HepG2 (cell line): ENCODE data around the gene EHBP1. TPM values are rescaled to one million over a fixed set of nuclear protein-coding genes. Genes with fewer than 3 reads are reported as not detected.

Experiments used
- ATAC-seq: fragments of 200-7000 bp; cut with Tn5 transposase; 3 replicates; pipeline ENCODE4 v1.9.1; 2020; ENCODE audit warnings: mild to moderate bottlenecking, moderate library complexity
- BruUV-seq: library from RNA; stranded (reverse); fragments of 400-500 nt; replicated peaks from 2 replicates; lab custom pipeline; 2021; lab: Mats Ljungman, UMichigan
- CTCF ChIA-PET: fragments of 300-600 bp; formaldehyde crosslinking; extraction: SDS; loops from one replicate; lab custom pipeline; 2021; ENCODE audit warnings: low total read pairs, inconsistent platforms, low intra/inter-chr PET ratio; lab: Yijun Ruan, JAX
- POLR2A ChIA-PET: fragments of 350-600 bp; sonication (Branson Sonifier 250); formaldehyde crosslinking; loops from one replicate; lab custom pipeline; 2020; ENCODE audit warnings: antibody characterized with exemption, inconsistent platforms; lab: Yijun Ruan, JAX
- DNase-seq: peaks from one replicate; pipeline ENCODE4 v3.0.0-alpha.2; 2015; ENCODE audit warnings: low spot score
- FAIRE-seq: peaks from 3 replicates; lab custom pipeline; 2011; peaks lifted over from hg19 to GRCh38; lab: Jason Lieb, UNC
- H2AFZ ChIP-seq: one replicate; pipeline ENCODE4 v1.6.1; 2011; ENCODE audit warnings: low read length, inconsistent platforms
- H3K27ac ChIP-seq: fragments of 300-600 bp; 3 replicates; pipeline ENCODE4 v1.8.0; 2011; ENCODE audit warnings: mixed run types, mild to moderate bottlenecking, mixed read lengths, low read length, inconsistent platforms; ENCODE audit not compliant: insufficient read depth; ENCODE audit errors: extremely low read length
- H3K27me3 ChIP-seq, 2 experiments: fragments of 200-600 bp in 1 of 2; 2 replicates in 1 of 2; 3 replicates in 1 of 2; pipeline versions ENCODE4 v1.6.0 to v1.8.0; 2011; ENCODE audit warnings: low read length in 2 of 2, mild to moderate bottlenecking in 2 of 2, moderate library complexity in 2 of 2, inconsistent platforms in 1 of 2; ENCODE audit not compliant: insufficient read depth in 2 of 2, control insufficient read depth in 1 of 2
- H3K36me3 ChIP-seq, 2 experiments: fragments of 200-600 bp in 1 of 2; replicated peaks in 1 of 2; 2 replicates in 1 of 2; 3 replicates in 1 of 2; pipeline versions ENCODE4 v1.5.1 to v1.8.0; 2011; ENCODE audit warnings: low read length in 2 of 2, inconsistent platforms in 1 of 2; ENCODE audit not compliant: insufficient read depth in 2 of 2, control insufficient read depth in 1 of 2
- H3K4me1 ChIP-seq: 2 replicates; pipeline ENCODE4 v1.5.1; 2012; ENCODE audit warnings: low read length, inconsistent platforms; ENCODE audit not compliant: insufficient read depth
- H3K4me2 ChIP-seq: 2 replicates; pipeline ENCODE4 v1.6.0; 2011; ENCODE audit warnings: low read depth, low read length, inconsistent platforms
- H3K4me3 ChIP-seq, 3 experiments: fragments of 200-600 bp in 1 of 3; sonication (generic), shearing (Covaris generic) in 1 of 3; replicated peaks in 1 of 3; 2 replicates each; pipeline ENCODE4 v1.5.1; 2011 to 2016; ENCODE audit warnings: low read length in 3 of 3, inconsistent platforms in 2 of 3, low read depth in 2 of 3, mild to moderate bottlenecking in 2 of 3, control low read depth in 1 of 3, mixed read lengths in 1 of 3; ENCODE audit not compliant: insufficient read depth in 1 of 3
- H3K79me2 ChIP-seq: one replicate; pipeline ENCODE4 v1.6.1; 2011; ENCODE audit warnings: low read length, inconsistent platforms; ENCODE audit not compliant: insufficient read depth
- H3K9ac ChIP-seq: 2 replicates; pipeline ENCODE4 v1.6.0; 2011; ENCODE audit warnings: mild to moderate bottlenecking, low read depth, low read length, inconsistent platforms; ENCODE audit not compliant: insufficient read depth
- H3K9me3 ChIP-seq: 2 replicates; pipeline ENCODE4 v1.5.1; 2012; ENCODE audit warnings: mild to moderate bottlenecking, low read length
- H4K20me1 ChIP-seq: 2 replicates; pipeline ENCODE4 v1.6.0; 2011; ENCODE audit warnings: inconsistent platforms, mild to moderate bottlenecking, low read length, moderate library complexity; ENCODE audit not compliant: insufficient read depth
- HIVEP1 ChIP-seq: sonication (generic); formaldehyde crosslinking; IDR thresholded peaks from 2 replicates; pipeline ENCODE4 v1.4.0; 2020; ENCODE audit warnings: mild to moderate bottlenecking, missing genetic modification reagents
- RBM22 ChIP-seq: fragments of 200-400 bp; formaldehyde crosslinking; optimal IDR thresholded peaks from 2 replicates; pipeline ENCODE3; 2017; ENCODE audit warnings: mild to moderate bottlenecking, low read length, moderate library complexity
- STAT6 ChIP-seq: sonication (generic); formaldehyde crosslinking; IDR thresholded peaks from 2 replicates; pipeline ENCODE4 v1.4.0; 2020; ENCODE audit warnings: missing genetic modification reagents, mild to moderate bottlenecking, borderline replicate concordance
- ZMYM2 ChIP-seq: sonication (generic); formaldehyde crosslinking; IDR thresholded peaks from 2 replicates; pipeline ENCODE4 v1.8.0; 2022; ENCODE audit warnings: mild to moderate bottlenecking, missing genetic modification reagents
- ZNF616 ChIP-seq: sonication (generic); formaldehyde crosslinking; IDR thresholded peaks from 2 replicates; pipeline ENCODE4 v1.5.0; 2020; ENCODE audit warnings: low read depth, mild to moderate bottlenecking, missing genetic modification reagents
- ZNF644 ChIP-seq: IDR thresholded peaks from 2 replicates; pipeline ENCODE4 v1.6.1; 2016; ENCODE audit warnings: low read depth
- WGBS: methylation state at CpG from one replicate; pipeline ENCODE4 v1.1.6; 2017; ENCODE audit warnings: low lambda C conversion rate; 5-methylcytosine and 5-hydroxymethylcytosine counted together
- in situ Hi-C: cut with HindIII; loops from 2 replicates; pipeline ENCODE4 v1.10.0; 2017; ENCODE audit warnings: low pct_unique_long_range_greater_than_20kb; ENCODE audit not compliant: extremely low pct_ligation_motif_present
- intact Hi-C: fragments of 100-400 bp; cut with micrococcal nuclease; formaldehyde crosslinking; loops from one replicate; pipeline ENCODE4 v1.10.0; 2022; ENCODE audit not compliant: unreplicated experiment
- polyA plus RNA-seq, 8 experiments: library from polyadenylated mRNA; depleted of rRNA in 3 of 8; stranded (reverse) in 7 of 8; unstranded in 1 of 8; fragments of >200 nt; fragmentation: Illumina TruSeq in 4 of 8; extraction: Trizol in 4 of 8; gene quantifications; 2 replicates each; pipeline versions ENCODE4 v1.2.1 to v1.2.3, GENCODE V29; 2011 to 2016; ENCODE audit warnings: low read depth in 4 of 8, missing spikeins in 1 of 8, mixed read lengths in 1 of 8; ENCODE audit not compliant: insufficient read depth in 1 of 8
- total RNA-seq, 5 experiments: library from RNA; depleted of rRNA; stranded (reverse); fragments of >200 nt; fragmentation: Illumina TruSeq; extraction: Trizol; gene quantifications; 2 replicates each; pipeline ENCODE4 v1.2.3, GENCODE V29; 2016; ENCODE audit warnings: low read depth in 1 of 5

Gene EHBP1
- total and polyA plus RNA-seq, 2 of the 13 experiments (the other 11 are each of a cell fraction or from before 2014, with no cell fraction given): 93.5 to 146 TPM

GRCh38 chr2:62743506-62743905, 38.0 kb downstream of the EHBP1 start:
- Histone ChIP-seq H3K79me2 (peaks cover 100% of the 10 kb centered on the region), H3K4me1 (peaks cover 88% of the 10 kb centered on the region)

GRCh38 chr2:62744603-62745002, 39.1 kb downstream of the EHBP1 start:
- Histone ChIP-seq H3K27me3 (no peaks in the 10 kb centered on the region), H3K36me3 (peaks cover 5 to 25% of the 10 kb centered on the region in 2 experiments), H3K4me2 (no peak overlapping the region), H3K4me1 (peaks cover 78% of the 10 kb centered on the region), H3K9me3 (no peaks in the 10 kb centered on the region), H3K4me3 (no peak overlapping the region)
- WGBS: 95% methylated on average over 3 of the region's 3 CpGs
- POLR2A ChIA-PET: interaction anchor here (0.9 kb wide), 1 partner anchor 40 kb away, joined by 3 read pairs; the partner anchor contains the start of gene EHBP1
- no TSS peak for BruUV-seq
- TF ChIP-seq ZMYM2 (CRISPR knock-in tag): no peak
- no peak for TF ChIP-seq ZNF616 (CRISPR knock-in tag)
- TF ChIP-seq RBM22: peak; percentile 82
- TF ChIP-seq STAT6 (CRISPR knock-in tag): peak; percentile 49; the same call in 1 of the 2 replicates
- TF ChIP-seq, all 625 proteins: peak for 2
- Histone ChIP-seq H3K79me2 (peaks cover 95% of the 10 kb centered on the region), H3K27ac (no peak overlapping the region), H2AFZ (no peak overlapping the region), H4K20me1 (peaks cover 86% of the 10 kb centered on the region), H3K9ac (no peak overlapping the region)
- FAIRE-seq: no peak
- no peak for DNase-seq
- ATAC-seq: no peak
- intact Hi-C loops: no loop called here
- CTCF ChIA-PET: no interaction called here
- in situ Hi-C loops: no loop called here

More at GRCh38 chr2:62743506-62743905, 38.0 kb downstream of the EHBP1 start:
- peaks cover 6 to 20% of the 10 kb centered on the region in 2 experiments for H3K36me3 ChIP-seq
- H3K27me3 ChIP-seq: no peaks in the 10 kb centered on the region
- H3K27ac ChIP-seq: no peak overlapping the region
- peaks cover 95% of the 10 kb centered on the region for H4K20me1 ChIP-seq
- H3K9me3 ChIP-seq: no peaks in the 10 kb centered on the region
- H3K9ac ChIP-seq: no peak overlapping the region
- no peak overlapping the region for H3K4me2 ChIP-seq
- no peak for DNase-seq
- in situ Hi-C loops (no loop called here), intact Hi-C loops (no loop called here)
- no peak for FAIRE-seq
- no peak for ATAC-seq
- CTCF ChIA-PET: no interaction called here
- TF ChIP-seq RBM22: peak; percentile 52
- TF ChIP-seq ZNF644 (CRISPR knock-in tag): 0 out of 2 replicates have a peak, but pooled peaks have one; percentile 19
- no peak for TF ChIP-seq HIVEP1
- 83% methylated on average over 2 of the region's 2 CpGs for WGBS
- POLR2A ChIA-PET: interaction anchor here (1.0 kb wide), 1 partner anchor 31 kb away, joined by 3 read pairs; no protein-coding TSS in a partner anchor
- BruUV-seq: no TSS peak
- no peak overlapping the region for H3K4me3 ChIP-seq
- no peak overlapping the region for H2AFZ ChIP-seq
